ENCODE measurements around the gene ACE.

ACE gene

GRCh38 chr17:63440127-63440769 is 36.6 kb upstream of the ACE start:
- H3K4me1 Mint-ChIP-seq = peaks cover 24% of the 10 kb centered on the region
- DNase-seq = no peak
- H3K9me3 Mint-ChIP-seq = no peaks in the 10 kb centered on the region
- H3K4me3 Mint-ChIP-seq = peak overlapping the region; percentile 54
- peak; percentile 22 for ATAC-seq
- peaks cover 4% of the 10 kb centered on the region for H3K27me3 Mint-ChIP-seq
- no peaks in the 10 kb centered on the region for H3K36me3 Mint-ChIP-seq (ENCODE audit: low read depth)
- H3K27ac Mint-ChIP-seq = peak overlapping the region; percentile 80

GRCh38 chr17:63440770-63441335 is 36.0 kb upstream of the ACE start:
- ATAC-seq (no peak), DNase-seq (no peak)
- H3K4me1 Mint-ChIP-seq = peaks cover 24% of the 10 kb centered on the region
- peaks cover 6% of the 10 kb centered on the region for H3K27me3 Mint-ChIP-seq
- peak overlapping the region; percentile 80 for H3K27ac Mint-ChIP-seq
- no peak overlapping the region for H3K4me3 Mint-ChIP-seq
- H3K9me3 Mint-ChIP-seq = no peaks in the 10 kb centered on the region
- no peaks in the 10 kb centered on the region for H3K36me3 Mint-ChIP-seq (ENCODE audit: low read depth)

GRCh38 chr17:63441654-63442053 is 35.2 kb upstream of the ACE start:
- no peak overlapping the region for H3K4me3 Mint-ChIP-seq
- DNase-seq (no peak), ATAC-seq (no peak)
- H3K27me3 Mint-ChIP-seq = peaks cover 6% of the 10 kb centered on the region
- H3K4me1 Mint-ChIP-seq = peaks cover 24% of the 10 kb centered on the region
- no peak overlapping the region for H3K27ac Mint-ChIP-seq
- H3K36me3 Mint-ChIP-seq (ENCODE audit: low read depth) = no peaks in the 10 kb centered on the region
- no peaks in the 10 kb centered on the region for H3K9me3 Mint-ChIP-seq

- H3K4me1 Mint-ChIP-seq = peaks cover 24% of the 10 kb centered on the region
- H3K27ac Mint-ChIP-seq = no peak overlapping the region
- H3K4me3 Mint-ChIP-seq = no peak overlapping the region
- peaks cover 6% of the 10 kb centered on the region for H3K27me3 Mint-ChIP-seq
- no peak for ATAC-seq
- no peak for DNase-seq
- H3K36me3 Mint-ChIP-seq (ENCODE audit: low read depth) = no peaks in the 10 kb centered on the region
- H3K9me3 Mint-ChIP-seq = no peaks in the 10 kb centered on the region
These were observed 34.8 kb upstream of the ACE start for GRCh38 chr17:63442074-63442473.

GRCh38 chr17:63442549-63443035 is 34.3 kb upstream of the ACE start:
- H3K36me3 Mint-ChIP-seq (ENCODE audit: low read depth) = no peaks in the 10 kb centered on the region
- H3K4me3 Mint-ChIP-seq = no peak overlapping the region
- H3K27me3 Mint-ChIP-seq = peaks cover 6% of the 10 kb centered on the region
- no peaks in the 10 kb centered on the region for H3K9me3 Mint-ChIP-seq
- peaks cover 29% of the 10 kb centered on the region for H3K4me1 Mint-ChIP-seq
- DNase-seq (no peak), ATAC-seq (no peak)
- H3K27ac Mint-ChIP-seq = no peak overlapping the region

GRCh38 chr17:63443053-63443452 is 33.8 kb upstream of the ACE start:
- peaks cover 29% of the 10 kb centered on the region for H3K4me1 Mint-ChIP-seq
- no peak for ATAC-seq
- H3K36me3 Mint-ChIP-seq (ENCODE audit: low read depth) = no peaks in the 10 kb centered on the region
- H3K9me3 Mint-ChIP-seq = no peaks in the 10 kb centered on the region
- DNase-seq = no peak
- no peak overlapping the region for H3K27ac Mint-ChIP-seq
- peaks cover 6% of the 10 kb centered on the region for H3K27me3 Mint-ChIP-seq
- H3K4me3 Mint-ChIP-seq = no peak overlapping the region

- DNase-seq (no peak), ATAC-seq (no peak)
- Mint-ChIP-seq H3K27me3 (peaks cover 6% of the 10 kb centered on the region), H3K36me3 (ENCODE audit: low read depth) (no peaks in the 10 kb centered on the region), H3K27ac (no peak overlapping the region), H3K9me3 (no peaks in the 10 kb centered on the region), H3K4me1 (peaks cover 25% of the 10 kb centered on the region), H3K4me3 (no peak overlapping the region)
These were observed 32.4 kb upstream of the ACE start for GRCh38 chr17:63444457-63444856.

- H3K36me3 Mint-ChIP-seq (ENCODE audit: low read depth) = no peaks in the 10 kb centered on the region
- H3K4me3 Mint-ChIP-seq = peak overlapping the region; percentile 59
- DNase-seq (no peak), ATAC-seq (no peak)
- H3K27ac Mint-ChIP-seq = peak overlapping the region; percentile 35
- peaks cover 23% of the 10 kb centered on the region for H3K4me1 Mint-ChIP-seq
- H3K9me3 Mint-ChIP-seq = no peaks in the 10 kb centered on the region
- peaks cover 6% of the 10 kb centered on the region for H3K27me3 Mint-ChIP-seq
These were observed 31.8 kb upstream of the ACE start for GRCh38 chr17:63445065-63445464.

GRCh38 chr17:63445571-63445953 is 31.3 kb upstream of the ACE start:
- Mint-ChIP-seq H3K27me3 (peaks cover 6% of the 10 kb centered on the region), H3K36me3 (ENCODE audit: low read depth) (no peaks in the 10 kb centered on the region), H3K4me1 (peaks cover 23% of the 10 kb centered on the region), H3K9me3 (no peaks in the 10 kb centered on the region), H3K4me3 (peak overlapping the region; percentile 59), H3K27ac (peak overlapping the region; percentile 60)
- ATAC-seq = no peak
- peak; percentile 50 for DNase-seq

- H3K27me3 Mint-ChIP-seq = peaks cover 6% of the 10 kb centered on the region
- H3K27ac Mint-ChIP-seq = peak within 1 kb of the TSS; percentile 73
- peak within 1 kb of the TSS; percentile 63 for H3K4me3 Mint-ChIP-seq
These were observed 30.7 kb upstream of the ACE start, which contains the start of gene CYB561 for GRCh38 chr17:63445954-63446752. Gene CYB561, minus strand, starts transcription at chr17:63446306. Its CDS starts 8,759 bp downstream, at chr17:63437547.

GRCh38 chr17:63446753-63447470 is 29.9 kb upstream of the ACE start:
- no peaks in the 10 kb centered on the region for H3K9me3 Mint-ChIP-seq
- peaks cover 6% of the 10 kb centered on the region for H3K27me3 Mint-ChIP-seq
- peak overlapping the region; percentile 63 for H3K4me3 Mint-ChIP-seq
- ATAC-seq (peak; percentile 31), DNase-seq (peak; percentile 56)
- H3K4me1 Mint-ChIP-seq = peaks cover 25% of the 10 kb centered on the region
- H3K36me3 Mint-ChIP-seq (ENCODE audit: low read depth) = no peaks in the 10 kb centered on the region
- peak overlapping the region; percentile 73 for H3K27ac Mint-ChIP-seq

More at GRCh38 chr17:63445954-63446752, 30.7 kb upstream of the ACE start, which contains the start of gene CYB561:
- ATAC-seq (peak; percentile 42), DNase-seq (peak; percentile 75)
- H3K36me3 Mint-ChIP-seq (ENCODE audit: low read depth) = no peaks in the 10 kb centered on the region
- H3K4me1 Mint-ChIP-seq = peaks cover 25% of the 10 kb centered on the region
- no peaks in the 10 kb centered on the region for H3K9me3 Mint-ChIP-seq

GRCh38 chr17:63447471-63448009 is 29.3 kb upstream of the ACE start:
- peak overlapping the region; percentile 73 for H3K27ac Mint-ChIP-seq
- peaks cover 24% of the 10 kb centered on the region for H3K4me1 Mint-ChIP-seq
- DNase-seq = no peak
- H3K4me3 Mint-ChIP-seq = peak overlapping the region; percentile 63
- H3K9me3 Mint-ChIP-seq = no peaks in the 10 kb centered on the region
- no peaks in the 10 kb centered on the region for H3K36me3 Mint-ChIP-seq (ENCODE audit: low read depth)
- H3K27me3 Mint-ChIP-seq = peaks cover 6% of the 10 kb centered on the region
- no peak for ATAC-seq

- no peak overlapping the region for H3K4me3 Mint-ChIP-seq
These were observed 28.2 kb upstream of the ACE start for GRCh38 chr17:63448655-63449054.

GRCh38 chr17:63450551-63450950 is 26.3 kb upstream of the ACE start:
- H3K27me3 Mint-ChIP-seq = no peaks in the 10 kb centered on the region
- H3K36me3 Mint-ChIP-seq (ENCODE audit: low read depth) = no peaks in the 10 kb centered on the region
- DNase-seq (no peak), ATAC-seq (no peak)
- no peaks in the 10 kb centered on the region for H3K9me3 Mint-ChIP-seq
- H3K27ac Mint-ChIP-seq = no peak overlapping the region
- no peak overlapping the region for H3K4me3 Mint-ChIP-seq
- H3K4me1 Mint-ChIP-seq = peaks cover 18% of the 10 kb centered on the region

More at GRCh38 chr17:63448655-63449054, 28.2 kb upstream of the ACE start:
- ATAC-seq = no peak
- DNase-seq = no peak
- Mint-ChIP-seq H3K9me3 (no peaks in the 10 kb centered on the region), H3K4me1 (peaks cover 24% of the 10 kb centered on the region), H3K27ac (no peak overlapping the region), H3K27me3 (peaks cover 6% of the 10 kb centered on the region), H3K36me3 (ENCODE audit: low read depth) (no peaks in the 10 kb centered on the region)

All from activated naive CD8-positive, alpha-beta T cell treated with anti-CD3 and anti-CD28 coated beads, Interleukin-2, amount 50 U/mL, for 24 hours (primary cell).